Measurements from ENCODE around the gene HS3ST3A1. TPM values are rescaled to one million over a fixed set of nuclear protein-coding genes. Genes with fewer than 3 reads are reported as not detected.

HS3ST3A1 gene
- total RNA-seq, 1 experiment from 2014 or later = 47.6 TPM

DNA sequence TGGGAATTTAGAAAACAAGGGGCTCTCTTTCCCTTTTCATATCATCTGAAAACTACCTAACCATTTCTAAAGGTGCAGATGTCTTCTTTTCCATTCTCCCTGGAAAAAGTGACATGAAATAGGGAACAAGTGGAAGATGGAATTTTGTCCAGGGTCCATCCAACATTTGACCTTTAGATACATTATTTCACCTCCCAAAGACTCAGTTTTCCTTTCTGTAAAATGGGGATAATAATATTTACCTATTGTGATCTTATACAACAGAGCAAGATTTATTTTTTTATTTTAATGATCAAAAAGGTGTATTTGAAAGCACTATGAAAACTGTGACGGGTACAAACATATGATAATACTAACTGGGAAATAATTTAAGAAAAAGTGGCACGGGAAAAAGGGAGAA lies 106.3 kb downstream of the HS3ST3A1 start:
- intact Hi-C loops (cut with micrococcal nuclease) = no loop called here
- Histone ChIP-seq H3F3A (ENCODE audit: low read length, unreplicated experiment) (no peaks in the 10 kb centered on the region), H3K27me3 (ENCODE audit: low read length) (no peaks in the 10 kb centered on the region), H3K4me1 (ENCODE audit: insufficient read depth, low read length) (no peaks in the 10 kb centered on the region), H2AFZ (ENCODE audit: low read length) (no peak overlapping the region), H4K20me1 (ENCODE audit: low read length) (no peaks in the 10 kb centered on the region), H3K36me3 (ENCODE audit: low read depth, low read length) (no peaks in the 10 kb centered on the region; the same call in 1 of the 2 replicates), H3K4me2 (ENCODE audit: low read length) (no peak overlapping the region), H3K79me2 (ENCODE audit: low read length) (no peaks in the 10 kb centered on the region), H3K4me3 (ENCODE audit: low read length) (no peak overlapping the region), H3K9me2 (replicated peaks; ENCODE audit: low read length) (no peaks in the 10 kb centered on the region), H3K9ac (ENCODE audit: low read length) (no peak overlapping the region), H3K27ac (ENCODE audit: low read length) (no peak overlapping the region), H3K9me3 (ENCODE audit: low read length) (no peaks in the 10 kb centered on the region)
- no peak for TF ChIP-seq EZH2phosphoT487 (IDR thresholded peaks at IDR 0.05; ENCODE audit: borderline replicate concordance, low read length)
- no peak for TF ChIP-seq EZH2 (IDR thresholded peaks at IDR 0.05; ENCODE audit: low read length, unreplicated experiment)
- TF ChIP-seq CTCF (conservative IDR thresholded peaks at IDR 0.05; ENCODE audit: low read depth, low read length) = no peak
- CTCF ChIA-PET = no interaction called here
- BruUV-seq (replicated peaks) = no TSS peak
- POLR2A ChIA-PET (ENCODE audit: unreplicated experiment) = no interaction called here
- ATAC-seq = no peak
- no peak for DNase-seq

- Histone ChIP-seq H3K27me3 (ENCODE audit: low read length) (0 out of 2 replicates have a peak, but pooled peaks cover 2% of the 10 kb centered on the region), H3K27ac (ENCODE audit: low read length) (no peak overlapping the region), H3K4me1 (ENCODE audit: insufficient read depth, low read length) (no peaks in the 10 kb centered on the region), H4K20me1 (ENCODE audit: low read length) (no peaks in the 10 kb centered on the region), H3K9me3 (ENCODE audit: low read length) (no peaks in the 10 kb centered on the region), H2AFZ (ENCODE audit: low read length) (no peak overlapping the region), H3K36me3 (ENCODE audit: low read depth, low read length) (no peaks in the 10 kb centered on the region; the same call in 1 of the 2 replicates), H3K9me2 (replicated peaks; ENCODE audit: low read length) (no peaks in the 10 kb centered on the region), H3K4me2 (ENCODE audit: low read length) (no peak overlapping the region), H3K79me2 (ENCODE audit: low read length) (no peaks in the 10 kb centered on the region), H3K9ac (ENCODE audit: low read length) (no peak overlapping the region), H3F3A (ENCODE audit: low read length, unreplicated experiment) (no peaks in the 10 kb centered on the region), H3K4me3 (ENCODE audit: low read length) (no peak overlapping the region)
- DNase-seq = no peak
- ChIA-PET CTCF (no interaction called here), POLR2A (ENCODE audit: unreplicated experiment) (no interaction called here)
- no TSS peak for BruUV-seq (replicated peaks)
- intact Hi-C loops (cut with micrococcal nuclease) = no loop called here
- TF ChIP-seq EZH2 (IDR thresholded peaks at IDR 0.05; ENCODE audit: low read length, unreplicated experiment) = no peak
- no peak for TF ChIP-seq EZH2phosphoT487 (IDR thresholded peaks at IDR 0.05; ENCODE audit: borderline replicate concordance, low read length)
- no peak for TF ChIP-seq CTCF (conservative IDR thresholded peaks at IDR 0.05; ENCODE audit: low read depth, low read length)
- ATAC-seq = no peak
Observed at GRCh38 chr17:13492737-13493122, 109.0 kb downstream of the HS3ST3A1 start.

- H3K4me1 ChIP-seq (ENCODE audit: insufficient read depth, low read length) = no peaks in the 10 kb centered on the region
- no peak overlapping the region for H2AFZ ChIP-seq (ENCODE audit: low read length)
- CTCF ChIA-PET = no interaction called here
- no peak for TF ChIP-seq CTCF (conservative IDR thresholded peaks at IDR 0.05; ENCODE audit: low read depth, low read length)
- TF ChIP-seq EZH2 (IDR thresholded peaks at IDR 0.05; ENCODE audit: low read length, unreplicated experiment) = no peak
- TF ChIP-seq EZH2phosphoT487 (IDR thresholded peaks at IDR 0.05; ENCODE audit: borderline replicate concordance, low read length) = no peak
- no peak overlapping the region for H3K27ac ChIP-seq (ENCODE audit: low read length)
- no peaks in the 10 kb centered on the region; the same call in 1 of the 2 replicates for H3K36me3 ChIP-seq (ENCODE audit: low read depth, low read length)
- no peak for ATAC-seq
- H3K9ac ChIP-seq (ENCODE audit: low read length) = no peak overlapping the region
- no peak overlapping the region for H3K4me2 ChIP-seq (ENCODE audit: low read length)
- no peaks in the 10 kb centered on the region for H3F3A ChIP-seq (ENCODE audit: low read length, unreplicated experiment)
- no peaks in the 10 kb centered on the region for H3K9me3 ChIP-seq (ENCODE audit: low read length)
- intact Hi-C loops (cut with micrococcal nuclease) = no loop called here
- H3K79me2 ChIP-seq (ENCODE audit: low read length) = no peaks in the 10 kb centered on the region
- H3K4me3 ChIP-seq (ENCODE audit: low read length) = no peak overlapping the region
- no peak for DNase-seq
- H4K20me1 ChIP-seq (ENCODE audit: low read length) = no peaks in the 10 kb centered on the region
- no TSS peak for BruUV-seq (replicated peaks)
- POLR2A ChIA-PET (ENCODE audit: unreplicated experiment) = no interaction called here
- H3K27me3 ChIP-seq (ENCODE audit: low read length) = 0 out of 2 replicates have a peak, but pooled peaks cover 6% of the 10 kb centered on the region
- H3K9me2 ChIP-seq (replicated peaks; ENCODE audit: low read length) = no peaks in the 10 kb centered on the region
Observed at GRCh38 chr17:13491916-13492736, 109.6 kb downstream of the HS3ST3A1 start.

All from PC-3 (cell line).